H7 (cell line): Measurements from ENCODE around the gene GARIN5A. TPM values are rescaled to one million over a fixed set of nuclear protein-coding genes. Genes with fewer than 3 reads are reported as not detected.

Source experiments
- DNase-seq: peaks from one replicate; pipeline ENCODE4 v3.0.0; 2012
- H3K27me3 ChIP-seq: 2 replicates; pipeline ENCODE4 v1.6.0; 2011; ENCODE audit warnings: mild to moderate bottlenecking, low read length; ENCODE audit not compliant: control insufficient read depth, insufficient read depth
- H3K36me3 ChIP-seq: replicated peaks from 2 replicates; pipeline ENCODE4 v1.5.1; 2011; ENCODE audit warnings: low read length; ENCODE audit not compliant: control insufficient read depth, insufficient read depth
- H3K4me3 ChIP-seq: 2 replicates; pipeline ENCODE4 v1.5.1; 2011; ENCODE audit warnings: low read depth, mild to moderate bottlenecking, control low read depth, low read length, moderate library complexity; ENCODE audit not compliant: insufficient read depth
- total RNA-seq: library from RNA; depleted of rRNA; stranded (reverse); fragments of >200 nt; shearing (Covaris generic); gene quantifications from 2 replicates; pipeline ENCODE4 v1.2.3, GENCODE V29; 2014

Gene GARIN5A
- total RNA-seq, 1 experiment from 2014 or later, result 4.5 TPM

DNA sequence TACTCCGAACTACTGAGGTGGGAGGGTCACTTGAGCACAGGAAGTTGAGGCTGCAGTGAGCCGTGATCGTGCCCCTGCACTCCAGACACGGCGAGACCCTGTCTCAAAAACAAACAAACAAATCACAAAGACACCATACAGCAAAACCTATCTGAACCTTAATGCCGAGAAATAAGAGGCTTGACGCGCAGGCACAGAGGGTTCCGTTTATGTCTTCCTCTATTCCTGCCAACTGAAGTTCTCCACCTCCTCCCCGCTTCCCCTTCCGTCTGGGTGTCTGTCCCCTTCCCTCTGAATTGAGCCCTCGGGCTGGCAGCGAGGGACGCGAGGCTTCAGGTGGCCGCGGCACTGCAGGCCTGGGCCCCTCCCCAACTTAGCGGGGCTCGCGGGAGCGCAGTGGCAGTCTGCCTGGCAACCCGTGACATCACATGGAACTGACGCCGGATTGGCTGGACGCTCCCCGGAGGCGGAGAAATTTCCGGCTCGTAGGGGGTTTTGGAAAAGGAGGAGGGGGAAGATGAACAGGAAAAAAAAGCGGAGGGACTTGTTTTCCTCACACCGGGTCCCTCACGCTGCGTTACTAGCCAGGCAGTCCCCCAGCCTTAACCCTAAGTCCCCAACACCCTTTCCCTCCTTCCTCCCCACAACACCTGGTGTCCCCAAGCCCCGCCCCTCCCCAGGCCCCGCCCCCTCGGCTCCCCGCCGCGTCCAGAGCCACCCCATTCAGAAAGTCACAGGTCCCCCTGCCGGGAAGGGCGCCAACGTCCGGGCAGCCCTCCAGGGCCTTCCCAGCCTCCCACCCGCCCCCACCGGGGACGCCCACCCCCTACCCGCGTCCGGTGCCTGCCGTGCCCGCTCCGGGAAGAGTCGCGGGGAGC lies 45.1 kb downstream of the GARIN5A start:
- peak; percentile 98 for DNase-seq
- H3K4me3 ChIP-seq, result peak overlapping the region; percentile 73
- no peaks in the 10 kb centered on the region for H3K36me3 ChIP-seq

DNA sequence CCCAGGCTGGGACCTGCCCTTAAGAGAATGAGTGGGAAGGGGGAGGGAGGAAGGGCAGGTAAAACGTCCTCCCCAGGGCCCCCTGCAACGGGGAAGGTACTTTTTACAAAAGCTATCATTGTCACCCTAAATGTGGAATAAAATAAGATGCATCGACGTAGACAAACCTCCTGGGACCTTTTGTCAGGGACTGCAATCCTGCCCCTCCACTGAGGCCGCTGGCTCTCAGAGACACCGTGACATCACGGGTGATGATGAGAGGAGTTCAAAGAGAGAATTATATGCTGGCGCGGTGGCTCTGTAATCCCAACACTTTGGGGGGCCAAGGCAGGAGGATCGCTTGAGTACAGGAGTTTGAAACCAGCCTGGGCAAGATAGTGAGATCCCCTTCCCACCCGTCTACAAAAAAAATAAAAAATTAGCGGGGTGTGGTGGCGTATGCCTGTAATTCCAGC lies 45.7 kb downstream of the GARIN5A start:
- Histone ChIP-seq H3K27me3 (peaks cover 20% of the 10 kb centered on the region), H3K36me3 (no peaks in the 10 kb centered on the region), H3K4me3 (peak overlapping the region; percentile 73)
- DNase-seq, result no peak

More for the DNA sequence above, 45.1 kb downstream of the GARIN5A start:
- H3K27me3 ChIP-seq, result peaks cover 20% of the 10 kb centered on the region

DNA sequence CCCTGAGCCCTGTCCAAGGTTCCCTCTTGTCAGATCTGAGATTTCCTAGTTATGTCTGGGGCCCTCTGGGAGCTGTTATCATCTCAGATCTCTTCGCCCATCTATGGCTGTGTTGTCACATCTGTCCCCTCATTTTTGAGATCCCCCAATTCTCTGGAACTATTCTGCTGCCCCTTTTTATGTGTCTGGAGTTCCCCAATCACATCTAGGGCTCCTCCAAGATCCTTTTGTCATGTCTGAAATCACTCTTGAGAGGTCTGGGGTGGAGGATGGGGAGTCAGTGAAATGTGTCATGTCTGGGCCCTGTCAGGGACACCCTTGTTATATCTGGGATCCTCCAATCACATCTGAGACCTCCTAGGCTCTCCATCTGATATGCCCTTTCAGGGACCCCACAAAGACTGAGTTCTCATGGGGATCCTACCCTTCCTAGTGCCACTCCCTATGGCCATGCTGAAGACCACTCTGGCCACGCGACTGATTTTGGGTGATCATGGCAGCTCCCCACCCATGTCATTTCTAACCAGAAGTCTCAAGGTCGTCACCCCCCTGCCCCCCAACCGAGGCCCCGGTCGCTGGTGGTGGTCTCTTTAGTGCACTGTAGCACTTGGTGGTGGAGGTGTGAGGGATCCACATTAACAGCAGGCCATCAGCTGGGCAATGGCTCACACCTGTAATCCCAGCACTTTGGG lies 47.7 kb downstream of the GARIN5A start:
- H3K27me3 ChIP-seq, result peaks cover 20% of the 10 kb centered on the region
- no peak overlapping the region for H3K4me3 ChIP-seq
- no peaks in the 10 kb centered on the region for H3K36me3 ChIP-seq
- DNase-seq, result no peak

DNA sequence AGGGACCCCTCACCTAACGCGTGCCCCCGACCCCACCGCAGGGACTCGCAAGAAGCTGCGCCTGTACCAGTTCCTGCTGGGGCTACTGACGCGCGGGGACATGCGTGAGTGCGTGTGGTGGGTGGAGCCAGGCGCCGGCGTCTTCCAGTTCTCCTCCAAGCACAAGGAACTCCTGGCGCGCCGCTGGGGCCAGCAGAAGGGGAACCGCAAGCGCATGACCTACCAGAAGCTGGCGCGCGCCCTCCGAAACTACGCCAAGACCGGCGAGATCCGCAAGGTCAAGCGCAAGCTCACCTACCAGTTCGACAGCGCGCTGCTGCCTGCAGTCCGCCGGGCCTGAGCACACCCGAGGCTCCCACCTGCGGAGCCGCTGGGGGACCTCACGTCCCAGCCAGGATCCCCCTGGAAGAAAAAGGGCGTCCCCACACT lies 48.6 kb downstream of the GARIN5A start:
- peak; percentile 87 for DNase-seq
- Histone ChIP-seq H3K36me3 (peaks cover 2% of the 10 kb centered on the region; the same call in 1 of the 2 replicates), H3K27me3 (peaks cover 20% of the 10 kb centered on the region), H3K4me3 (peak overlapping the region; percentile 28)

DNA sequence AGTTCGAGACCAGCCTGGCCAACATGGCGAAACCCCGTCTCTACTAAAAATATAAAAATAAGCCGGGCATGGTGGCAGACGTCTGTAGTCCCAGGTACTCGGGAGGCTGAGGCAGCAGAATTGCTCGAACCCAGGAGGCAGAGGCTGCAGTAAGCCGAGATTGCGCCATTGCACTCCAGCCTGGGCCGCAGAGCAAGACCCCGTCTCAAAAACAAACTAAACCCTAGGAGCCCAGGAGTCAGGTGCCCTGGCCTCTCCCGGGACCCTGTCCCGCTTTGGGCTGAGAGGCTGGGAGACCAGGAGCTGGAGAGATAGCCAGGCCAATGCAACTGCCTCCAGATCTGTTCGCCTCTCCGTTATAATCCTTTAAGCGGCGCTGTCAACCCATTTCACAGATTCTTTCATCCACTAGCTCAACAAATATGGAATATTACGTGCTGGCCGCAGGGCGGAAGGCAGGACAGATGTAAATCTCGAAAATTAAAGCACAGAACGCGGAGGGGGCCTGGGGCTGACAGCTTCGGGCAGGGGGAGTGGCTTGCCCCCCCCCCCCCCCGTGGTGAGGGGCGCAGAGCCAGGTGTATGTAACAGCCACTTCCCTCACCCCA lies 49.2 kb downstream of the GARIN5A start:
- Histone ChIP-seq H3K4me3 (peak overlapping the region; percentile 28), H3K27me3 (peaks cover 20% of the 10 kb centered on the region), H3K36me3 (peaks cover 3% of the 10 kb centered on the region; the same call in 1 of the 2 replicates)
- DNase-seq, result no peak

DNA sequence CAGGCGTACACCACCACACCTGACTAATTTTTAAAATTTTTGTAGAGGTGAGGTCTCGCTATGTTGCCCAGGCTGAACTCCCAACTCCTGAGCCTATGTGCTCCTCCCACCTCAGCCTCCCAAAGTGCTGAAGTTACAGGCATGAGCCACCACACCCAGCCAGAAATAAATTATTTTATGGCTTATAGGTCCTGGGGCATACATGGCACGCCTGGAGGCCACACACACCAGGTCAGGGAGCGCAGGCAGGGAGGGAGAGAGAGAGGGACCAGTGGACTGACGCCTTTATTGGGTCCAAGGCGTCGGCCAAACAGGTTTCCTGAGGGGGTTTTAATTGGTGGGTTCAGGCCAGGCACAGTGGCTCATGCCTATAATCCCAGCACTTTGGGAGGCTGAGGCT lies 51.1 kb downstream of the GARIN5A start:
- peaks cover 4% of the 10 kb centered on the region for H3K36me3 ChIP-seq

DNA sequence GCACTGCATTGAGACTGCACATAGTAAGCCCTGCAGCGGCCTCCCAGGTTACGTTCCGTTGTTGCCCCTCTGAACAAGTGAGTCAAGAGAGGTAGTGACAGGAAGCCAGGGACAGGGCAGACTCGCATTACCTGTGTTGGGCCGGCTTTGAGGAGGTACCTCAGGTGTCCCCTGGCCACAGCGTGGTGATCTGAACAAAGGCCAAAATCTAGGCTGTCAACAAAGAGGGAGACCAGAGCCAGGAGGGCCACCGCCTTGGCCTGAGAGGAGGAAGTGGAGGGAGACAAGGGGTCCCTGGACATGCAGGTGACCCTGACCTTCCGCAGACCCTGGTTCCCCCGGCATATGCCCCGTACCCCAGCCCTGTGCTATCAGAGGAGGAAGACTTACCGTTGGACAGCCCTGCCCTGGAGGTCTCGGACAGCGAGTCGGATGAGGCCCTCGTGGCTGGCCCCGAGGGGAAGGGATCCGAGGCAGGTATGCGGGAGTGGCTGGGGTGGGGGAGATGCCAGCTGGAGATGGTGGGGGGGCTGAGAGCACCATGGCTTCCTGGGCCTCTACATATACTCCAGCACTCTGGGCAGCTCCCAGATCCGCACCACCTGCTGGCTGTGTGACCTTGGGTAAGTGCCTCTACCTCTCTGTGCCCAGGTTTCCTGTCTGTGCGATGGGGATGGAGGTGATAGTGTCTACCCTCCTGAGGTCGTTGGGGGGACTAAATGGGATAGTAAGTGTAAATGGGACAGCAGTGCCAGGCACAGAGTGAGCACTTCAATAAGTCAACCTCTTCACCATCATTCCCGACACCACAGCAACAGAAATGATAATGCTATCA lies 53.2 kb downstream of the GARIN5A start:
- H3K27me3 ChIP-seq, result peaks cover 12% of the 10 kb centered on the region
- peaks cover 4% of the 10 kb centered on the region for H3K36me3 ChIP-seq
- no peak for DNase-seq
- no peak overlapping the region for H3K4me3 ChIP-seq

More for the DNA sequence above, 51.1 kb downstream of the GARIN5A start:
- H3K4me3 ChIP-seq, result no peak overlapping the region
- no peak for DNase-seq
- peaks cover 17% of the 10 kb centered on the region for H3K27me3 ChIP-seq

DNA sequence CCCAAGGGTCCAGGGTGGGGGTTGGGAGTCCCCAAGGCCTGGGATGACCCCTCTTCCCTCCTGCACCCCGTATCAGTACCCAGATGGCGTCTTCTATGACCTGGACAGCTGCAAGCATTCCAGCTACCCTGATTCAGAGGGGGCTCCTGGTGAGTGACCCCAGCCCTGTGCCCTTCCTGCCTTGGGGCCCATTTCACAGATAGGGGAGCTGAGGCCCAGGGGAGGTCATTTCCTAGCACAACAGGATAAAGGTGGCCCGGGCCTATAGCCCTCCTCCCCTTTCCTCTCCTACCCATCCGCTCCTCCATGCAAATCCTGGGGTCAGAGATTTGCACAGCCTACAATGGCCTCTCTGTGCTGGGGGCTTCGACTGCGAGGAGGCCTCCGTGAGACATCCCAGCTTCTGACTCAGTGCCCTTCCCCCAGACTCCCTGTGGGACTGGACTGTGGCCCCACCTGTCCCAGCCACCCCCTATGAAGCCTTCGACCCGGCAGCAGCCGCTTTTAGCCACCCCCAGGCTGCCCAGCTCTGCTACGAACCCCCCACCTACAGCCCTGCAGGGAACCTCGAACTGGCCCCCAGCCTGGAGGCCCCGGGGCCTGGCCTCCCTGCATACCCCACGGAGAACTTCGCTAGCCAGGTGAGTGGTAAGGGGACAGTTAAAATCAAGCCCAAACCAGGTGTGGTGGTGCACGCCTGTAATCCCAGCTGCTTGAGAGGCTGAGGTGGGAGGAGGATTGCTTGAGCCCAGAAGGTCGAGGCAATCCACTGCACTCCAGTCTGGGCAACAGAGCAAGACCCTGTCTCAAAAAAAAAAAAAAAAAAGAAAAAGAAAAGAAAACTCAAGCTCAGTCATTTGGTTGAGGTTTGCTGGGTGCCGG lies 54.0 kb downstream of the GARIN5A start:
- no peak overlapping the region for H3K4me3 ChIP-seq
- peak; percentile 45 for DNase-seq
- H3K27me3 ChIP-seq, result peaks cover 8% of the 10 kb centered on the region
- H3K36me3 ChIP-seq, result peaks cover 4% of the 10 kb centered on the region

DNA sequence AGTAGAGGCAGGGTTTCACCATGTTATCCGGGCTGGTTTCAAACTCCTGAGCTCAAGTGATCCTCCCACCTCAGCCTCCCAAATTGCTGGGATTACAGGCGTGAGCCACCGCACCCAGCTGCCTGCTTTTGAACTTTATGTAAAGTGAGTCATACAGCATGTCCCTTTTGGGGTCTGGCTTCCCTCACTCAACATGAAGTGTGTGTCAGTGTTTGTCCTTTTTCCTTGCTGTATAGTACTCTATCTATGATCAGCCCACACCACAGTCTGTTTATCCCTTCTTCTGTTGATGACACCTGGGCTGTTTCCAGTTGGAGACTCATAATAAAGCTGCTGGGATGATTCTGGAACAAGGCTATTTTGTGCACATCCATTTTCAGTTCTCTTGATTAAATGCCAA lies 55.8 kb downstream of the GARIN5A start:
- Histone ChIP-seq H3K36me3 (peaks cover 4% of the 10 kb centered on the region), H3K27me3 (peaks cover 8% of the 10 kb centered on the region), H3K4me3 (no peak overlapping the region)
- no peak for DNase-seq

DNA sequence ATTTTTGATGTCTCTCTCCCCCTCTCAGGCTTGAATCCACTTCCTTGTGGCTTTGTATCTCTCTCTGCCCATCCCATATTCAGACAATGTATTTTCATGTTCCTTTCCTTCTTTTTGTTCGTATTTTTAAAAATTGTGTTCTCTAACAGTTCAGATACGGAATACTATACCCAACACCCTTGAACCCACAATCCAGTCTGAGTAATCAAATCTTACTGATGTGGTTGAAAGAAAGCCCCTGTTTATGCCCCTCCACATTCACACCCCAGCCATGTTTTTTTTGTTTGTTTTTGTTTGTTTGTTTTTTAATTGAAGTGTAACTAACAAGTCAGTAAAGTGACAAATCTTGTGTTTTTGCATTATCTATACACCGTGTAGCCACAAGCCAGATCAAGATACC lies 56.5 kb downstream of the GARIN5A start:
- Histone ChIP-seq H3K36me3 (peaks cover 4% of the 10 kb centered on the region), H3K27me3 (peaks cover 8% of the 10 kb centered on the region), H3K4me3 (peak overlapping the region; percentile 58; the same call in 1 of the 2 replicates)
- DNase-seq, result no peak

DNA sequence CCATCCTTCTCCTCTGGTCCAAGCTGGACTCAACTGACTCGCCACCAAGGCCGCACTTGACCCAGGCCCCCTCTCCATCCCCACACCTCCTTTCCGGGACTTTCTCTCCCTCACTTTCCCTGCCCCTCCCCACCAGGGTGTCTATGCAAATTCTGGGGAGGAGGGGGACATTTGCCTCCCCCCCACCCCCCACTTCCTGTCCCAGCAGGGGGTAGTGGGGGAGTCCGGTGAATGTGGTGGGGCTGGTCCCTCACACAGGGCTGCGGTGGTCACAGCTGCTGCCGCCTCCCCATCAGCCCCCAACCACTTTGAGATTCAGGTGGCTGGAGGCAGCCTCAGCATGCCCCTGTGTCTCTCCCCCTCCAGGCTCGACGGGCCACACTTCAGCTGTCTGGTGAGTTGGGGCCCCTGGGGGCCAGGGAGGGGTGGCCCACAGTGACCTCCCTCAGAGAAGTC lies 57.0 kb downstream of the GARIN5A start:
- peaks cover 8% of the 10 kb centered on the region for H3K27me3 ChIP-seq
- DNase-seq, result peak; percentile 85
- peaks cover 4% of the 10 kb centered on the region for H3K36me3 ChIP-seq
- peak overlapping the region; percentile 58 for H3K4me3 ChIP-seq

DNA sequence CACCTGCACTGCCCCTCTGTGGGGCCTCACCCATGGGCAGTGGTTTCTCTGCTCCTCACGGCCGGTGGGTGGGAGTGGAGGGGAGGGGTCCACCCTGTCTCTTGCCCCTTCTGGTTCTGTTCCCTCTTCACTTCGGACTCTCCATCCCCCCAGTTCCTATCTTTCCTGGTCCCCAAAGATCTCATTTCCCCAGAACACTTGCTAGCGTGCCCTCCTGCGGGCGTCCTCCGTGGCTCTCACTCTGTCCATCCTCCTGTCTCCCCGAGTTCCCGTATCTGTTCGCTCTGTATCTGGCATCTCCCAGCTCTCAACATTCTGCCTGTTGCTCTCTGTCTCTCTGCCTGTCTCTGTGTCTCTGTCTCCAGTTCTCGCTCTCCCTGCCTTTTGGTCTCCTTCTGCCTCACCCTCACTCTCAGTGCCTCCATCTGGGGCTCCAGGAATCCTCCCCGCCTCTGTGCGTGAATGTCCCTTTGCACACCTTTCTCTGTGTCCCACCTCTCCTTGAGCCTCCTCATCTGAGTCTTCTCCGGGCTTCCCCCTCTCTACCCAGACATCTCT lies 57.5 kb downstream of the GARIN5A start:
- peak overlapping the region; percentile 58 for H3K4me3 ChIP-seq
- peaks cover 4% of the 10 kb centered on the region for H3K36me3 ChIP-seq
- DNase-seq, result no peak
- H3K27me3 ChIP-seq, result peaks cover 8% of the 10 kb centered on the region
